22Rv1 (cell line): ENCODE measurements around the gene TACC2.

Experiments used
- CTCF ChIP-seq: fragments of 450-650 bp; IDR thresholded peaks from 2 replicates; pipeline ENCODE4 v1.5.1; 2017; ENCODE audit warnings: mild to moderate bottlenecking
- ZFX ChIP-seq: fragments of 450-650 bp; IDR thresholded peaks from 2 replicates; pipeline ENCODE4 v1.6.1; 2017; ENCODE audit warnings: antibody characterized with exemption, borderline replicate concordance

DNA sequence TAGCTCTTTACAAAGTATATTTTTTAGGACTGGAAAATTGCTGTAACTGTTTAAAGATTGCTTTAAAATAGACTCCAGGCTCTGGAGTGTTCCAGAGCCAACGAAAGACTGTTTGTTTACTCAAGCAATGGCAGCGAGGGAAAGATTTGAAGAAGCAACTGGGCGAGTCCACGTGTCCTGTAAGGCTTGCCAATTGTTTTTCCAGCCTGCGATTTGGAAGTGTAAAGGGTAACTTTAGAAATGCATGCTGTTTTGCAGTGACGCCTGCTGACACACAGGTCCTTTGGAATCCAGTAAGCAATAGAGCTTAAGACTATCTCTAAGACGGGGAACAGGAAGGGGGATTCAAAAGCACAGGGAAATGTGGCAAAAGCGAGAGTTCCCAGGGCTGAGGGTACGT, 55.8 kb downstream of the TACC2 start:
- TF ChIP-seq CTCF (no peak), ZFX (no peak)
